K562 (cell line): ENCODE results near the gene PRKAG2. TPM values are rescaled to one million over a fixed set of nuclear protein-coding genes. Genes with fewer than 3 reads are reported as not detected.

Source experiments
- BCL6 ChIP-seq: fragments of 250-450 bp; sonication (Bioruptor Pico); IDR thresholded peaks from 2 replicates; pipeline ENCODE4 v1.4.0; 2020
- CREB3 ChIP-seq: fragments of 450-650 bp; conservative IDR thresholded peaks from 2 replicates; pipeline ENCODE4 v1.6.1; 2016; ENCODE audit warnings: missing genetic modification characterization, low read depth, mild to moderate bottlenecking, missing compliant biosample characterization, moderate library complexity
- E2F8 ChIP-seq: fragments of 450-650 bp; IDR thresholded peaks from 2 replicates; pipeline ENCODE4 v1.7.1; 2018; ENCODE audit warnings: mild to moderate bottlenecking, low read depth; ENCODE audit not compliant: partially characterized antibody
- FUS ChIP-seq: fragments of 200-400 bp; formaldehyde crosslinking; optimal IDR thresholded peaks from 2 replicates; pipeline ENCODE3; 2017; ENCODE audit warnings: low read depth, low read length
- GMEB1 ChIP-seq: fragments of 250-450 bp; sonication (Bioruptor Pico); IDR thresholded peaks from 2 replicates; pipeline ENCODE4 v1.4.0; 2020; ENCODE audit warnings: mild to moderate bottlenecking
- GTF3C2 ChIP-seq: IDR thresholded peaks from 3 replicates; pipeline ENCODE4 v1.6.1; 2011; ENCODE audit warnings: borderline replicate concordance, mild to moderate bottlenecking, moderate library complexity; ENCODE audit not compliant: insufficient read length; ENCODE audit errors: extremely low read depth
- KHSRP ChIP-seq: fragments of 450-650 bp; IDR thresholded peaks from 2 replicates; pipeline ENCODE4 v1.6.1; 2017
- LARP7 ChIP-seq: fragments of 450-650 bp; IDR thresholded peaks from 2 replicates; pipeline ENCODE4 v1.6.1; 2016
- MAFG ChIP-seq: fragments of 450-650 bp; conservative IDR thresholded peaks from 2 replicates; pipeline ENCODE4 v1.6.1; 2016; ENCODE audit warnings: missing genetic modification characterization, missing compliant biosample characterization
- MCM3 ChIP-seq: fragments of 450-650 bp; IDR thresholded peaks from 2 replicates; pipeline ENCODE4 v1.6.1; 2016
- TFAP4 ChIP-seq: sonication (generic); formaldehyde crosslinking; IDR thresholded peaks from 2 replicates; pipeline ENCODE4 v1.8.0; 2022; ENCODE audit warnings: missing genetic modification reagents, mild to moderate bottlenecking, moderate library complexity, borderline replicate concordance
- THAP7 ChIP-seq: fragments of 250-450 bp; sonication (Bioruptor Pico); IDR thresholded peaks from 2 replicates; pipeline ENCODE4 v1.5.0; 2021
- polyA plus RNA-seq, 8 experiments: library from polyadenylated mRNA; depleted of rRNA in 4 of 8; stranded (reverse) in 5 of 8; unstranded in 3 of 8; fragments of >200 nt; fragmentation: Nextera tagmentation in 2 of 8; fragmentation: Illumina TruSeq in 1 of 8; extraction: Ambion mirVana in 2 of 8; extraction: Trizol in 1 of 8; gene quantifications; 2 replicates each; pipeline versions ENCODE4 v1.2.1 to v1.2.3, GENCODE V29; 2011 to 2014; ENCODE audit warnings: inconsistent platforms in 1 of 8, missing spikeins in 1 of 8
- total RNA-seq, 7 experiments: library from RNA; depleted of rRNA in 6 of 7; stranded (reverse); fragments of >200 nt in 6 of 7; fragmentation: Illumina TruSeq in 2 of 7; extraction: Trizol in 2 of 7; gene quantifications; 2 replicates each; pipeline versions ENCODE4 v1.2.1 to v1.2.3, GENCODE V29; 2011 to 2021; ENCODE audit warnings: low replicate concordance in 1 of 7

Gene PRKAG2
- total and polyA plus RNA-seq, 9 of the 15 experiments (the other 6 are each of a cell fraction or from before 2014, with no cell fraction given): 0.99 to 5.6 (median 3.3) TPM

GRCh38 chr7:151631953-151632749 lies 244.8 kb downstream of the PRKAG2 start (continued):
- TF ChIP-seq GTF3C2: no peak
- TF ChIP-seq FUS: no peak
- no peak for TF ChIP-seq LARP7
- no peak for TF ChIP-seq MAFG (tag)
- no peak for TF ChIP-seq E2F8
- TF ChIP-seq MCM3: no peak
- peak; percentile 68 for TF ChIP-seq GMEB1
- TF ChIP-seq TFAP4: peak; percentile 15; the same call in 1 of the 2 replicates
- TF ChIP-seq THAP7: no peak
- no peak for TF ChIP-seq KHSRP
- no peak for TF ChIP-seq CREB3 (tag)
- no peak for TF ChIP-seq BCL6 (CRISPR knock-in tag)
